ENCODE data around the gene PRKG1.

PRKG1 gene

DNA sequence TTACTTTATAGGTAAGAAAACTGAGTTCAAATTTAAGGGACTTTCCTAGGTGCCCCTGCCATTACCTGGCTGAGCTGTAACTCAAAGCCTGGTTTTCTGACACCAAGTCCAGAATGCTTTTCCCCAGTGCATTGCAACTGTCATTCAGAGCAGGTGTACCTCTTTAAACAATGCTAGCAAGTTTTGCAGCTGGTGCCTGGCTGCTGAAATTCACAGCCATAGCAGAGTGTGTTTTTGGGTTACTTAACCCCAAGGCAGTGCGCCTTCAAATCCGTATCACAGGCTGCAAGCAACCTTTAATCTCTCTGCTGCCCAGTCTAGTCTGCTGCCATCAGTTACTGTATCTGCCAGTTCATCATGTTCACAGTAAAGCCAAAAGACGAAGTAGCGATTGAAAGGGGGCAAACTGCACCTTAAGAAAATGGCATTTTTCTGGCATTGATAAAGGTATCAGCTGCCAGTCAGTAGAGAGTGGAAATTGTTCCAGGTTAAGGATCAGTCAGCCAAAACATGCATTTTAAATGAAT, 359.7 kb downstream of the PRKG1 start:
- TF ChIP-seq CTCF (IDR thresholded peaks at IDR 0.05; ENCODE audit: low read depth, low read length, poor library complexity, severe bottlenecking) (no peak), EZH2phosphoT487 (IDR thresholded peaks at IDR 0.05; ENCODE audit: borderline replicate concordance, low read length) (no peak)
- H3K27me3 ChIP-seq (ENCODE audit: control insufficient read depth, low read length) = no peaks in the 10 kb centered on the region
- no peaks in the 10 kb centered on the region for H3F3A ChIP-seq (ENCODE audit: control insufficient read depth, insufficient read depth)

DNA sequence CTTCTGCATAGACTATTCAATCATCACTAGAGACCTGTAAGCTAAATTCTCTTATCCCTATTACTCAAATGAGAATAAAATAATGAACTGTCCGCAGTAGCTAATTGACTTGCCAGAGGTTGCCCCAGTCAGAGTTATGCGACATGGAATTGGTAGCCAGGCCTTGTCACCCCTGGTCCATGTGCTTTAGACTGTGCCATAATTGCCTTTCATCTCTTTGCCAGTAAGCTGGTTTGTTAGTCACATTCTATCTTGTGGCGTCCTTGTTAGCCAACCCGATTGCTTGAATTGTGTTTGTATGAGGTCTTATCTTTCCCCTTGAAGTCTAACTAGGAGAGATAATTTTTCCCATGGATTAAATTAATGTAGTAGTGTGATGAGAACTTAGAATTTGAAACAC, 362.5 kb downstream of the PRKG1 start:
- H3K9me2 ChIP-seq (replicated peaks; ENCODE audit: control insufficient read depth, low read length) = no peaks in the 10 kb centered on the region
- no peaks in the 10 kb centered on the region for H4K20me1 ChIP-seq (ENCODE audit: control insufficient read depth, insufficient read depth, low read depth, low read length)
- H3K27me3 ChIP-seq (ENCODE audit: control insufficient read depth, low read length) = no peaks in the 10 kb centered on the region
- no peak overlapping the region for H3K27ac ChIP-seq (ENCODE audit: low read depth, low read length)
- no peaks in the 10 kb centered on the region for H3K79me2 ChIP-seq (ENCODE audit: control insufficient read depth, low read length)
- H3K4me2 ChIP-seq (ENCODE audit: low read length) = no peak overlapping the region
- no peak overlapping the region for H3K4me3 ChIP-seq (ENCODE audit: low read length)
- H3F3A ChIP-seq (ENCODE audit: control insufficient read depth, insufficient read depth) = no peaks in the 10 kb centered on the region
- H3K9me3 ChIP-seq (ENCODE audit: control insufficient read depth, insufficient read depth, low read length) = no peaks in the 10 kb centered on the region
- no peaks in the 10 kb centered on the region for H3K4me1 ChIP-seq (ENCODE audit: control insufficient read depth, low read length)
- H3K36me3 ChIP-seq (ENCODE audit: control insufficient read depth, low read length) = no peaks in the 10 kb centered on the region
- TF ChIP-seq EZH2phosphoT487 (IDR thresholded peaks at IDR 0.05; ENCODE audit: borderline replicate concordance, low read length) = no peak
- no peak for TF ChIP-seq CTCF (IDR thresholded peaks at IDR 0.05; ENCODE audit: low read depth, low read length, poor library complexity, severe bottlenecking)

More for the DNA sequence above, 359.7 kb downstream of the PRKG1 start:
- Histone ChIP-seq H3K27ac (ENCODE audit: low read depth, low read length) (no peak overlapping the region), H3K36me3 (ENCODE audit: control insufficient read depth, low read length) (no peaks in the 10 kb centered on the region), H4K20me1 (ENCODE audit: control insufficient read depth, insufficient read depth, low read depth, low read length) (no peaks in the 10 kb centered on the region), H3K4me2 (ENCODE audit: low read length) (no peak overlapping the region), H3K9me2 (replicated peaks; ENCODE audit: control insufficient read depth, low read length) (no peaks in the 10 kb centered on the region), H3K79me2 (ENCODE audit: control insufficient read depth, low read length) (no peaks in the 10 kb centered on the region), H3K4me3 (ENCODE audit: low read length) (no peak overlapping the region), H3K9me3 (ENCODE audit: control insufficient read depth, insufficient read depth, low read length) (no peaks in the 10 kb centered on the region), H3K4me1 (ENCODE audit: control insufficient read depth, low read length) (no peaks in the 10 kb centered on the region)

DNA sequence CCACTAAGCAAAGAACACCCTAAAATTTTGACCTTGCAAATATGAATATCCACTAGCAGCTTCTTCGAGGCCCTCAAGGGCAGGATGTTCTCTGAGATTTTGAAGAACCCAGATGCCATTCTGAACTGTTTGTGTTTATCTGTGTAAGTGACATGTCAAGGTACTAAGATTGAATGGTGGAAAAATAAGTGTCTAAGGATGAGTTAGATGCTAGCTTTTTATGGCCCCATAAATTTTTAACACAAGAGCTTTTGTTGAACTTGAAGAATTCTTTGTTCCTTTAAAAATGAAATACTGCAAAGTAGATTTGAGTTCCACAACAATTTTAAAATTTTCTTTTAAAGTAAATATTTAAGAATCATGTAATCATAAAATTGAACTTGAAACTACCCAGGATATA, 365.4 kb downstream of the PRKG1 start:
- H3K9me3 ChIP-seq (ENCODE audit: control insufficient read depth, insufficient read depth, low read length) = no peaks in the 10 kb centered on the region
- TF ChIP-seq EZH2phosphoT487 (IDR thresholded peaks at IDR 0.05; ENCODE audit: borderline replicate concordance, low read length) (no peak), CTCF (IDR thresholded peaks at IDR 0.05; ENCODE audit: low read depth, low read length, poor library complexity, severe bottlenecking) (no peak)
- H3K79me2 ChIP-seq (ENCODE audit: control insufficient read depth, low read length) = no peaks in the 10 kb centered on the region

More for the DNA sequence above, 365.4 kb downstream of the PRKG1 start:
- Histone ChIP-seq H3K27me3 (ENCODE audit: control insufficient read depth, low read length) (no peaks in the 10 kb centered on the region), H4K20me1 (ENCODE audit: control insufficient read depth, insufficient read depth, low read depth, low read length) (no peaks in the 10 kb centered on the region), H3K4me2 (ENCODE audit: low read length) (no peak overlapping the region), H3K27ac (ENCODE audit: low read depth, low read length) (no peak overlapping the region), H3F3A (ENCODE audit: control insufficient read depth, insufficient read depth) (no peaks in the 10 kb centered on the region), H3K36me3 (ENCODE audit: control insufficient read depth, low read length) (no peaks in the 10 kb centered on the region), H3K9me2 (replicated peaks; ENCODE audit: control insufficient read depth, low read length) (no peaks in the 10 kb centered on the region), H3K4me3 (ENCODE audit: low read length) (no peak overlapping the region), H3K4me1 (ENCODE audit: control insufficient read depth, low read length) (no peaks in the 10 kb centered on the region)
